GM18519 (cell line): ENCODE data around the gene ZBTB7A.

Experiments used
- ATAC-seq: cut with Tn5 transposase; IDR thresholded peaks from one replicate; pipeline ENCODE4 v1.9.1; 2021; ENCODE audit warnings: mild to moderate bottlenecking, moderate library complexity; ENCODE audit not compliant: unreplicated experiment, low FRiP score

The ZBTB7A gene

GRCh38 chr19:4066682-4067395 lies at the start of gene ZBTB7A:
TSS of gene ZBTB7A (minus strand) at chr19:4066899. CDS start at chr19:4055232, 11,667 bp downstream.
- ATAC-seq, result no peak

DNA sequence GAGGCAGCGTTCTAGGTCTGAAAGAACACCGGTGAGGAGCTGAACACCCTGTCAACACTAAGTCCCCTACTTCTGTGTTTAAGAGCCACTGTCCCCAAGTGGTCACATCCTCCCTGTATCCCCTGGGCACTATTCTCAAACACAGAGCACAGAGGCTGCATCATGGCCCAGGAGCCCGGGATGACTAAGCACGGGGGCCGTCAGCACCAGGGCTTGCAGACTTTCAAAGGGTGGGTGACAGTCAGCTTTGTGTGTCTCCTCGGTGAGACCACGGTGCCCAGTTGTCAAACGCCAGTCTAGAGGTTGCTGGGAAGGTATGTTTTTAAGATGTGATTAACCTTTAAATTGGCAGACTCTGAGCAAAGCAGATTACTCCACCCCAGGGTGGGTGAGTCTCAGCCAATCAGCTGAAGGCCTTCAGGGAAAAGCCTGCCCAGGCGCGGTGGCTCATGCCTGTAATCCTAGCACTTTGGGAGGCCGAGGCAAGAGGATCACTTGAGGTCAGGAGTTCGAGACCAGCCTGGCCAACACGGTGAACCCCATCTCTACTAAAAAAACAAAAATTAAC lies 49.2 kb upstream of the ZBTB7A start:
- no peak for ATAC-seq

DNA sequence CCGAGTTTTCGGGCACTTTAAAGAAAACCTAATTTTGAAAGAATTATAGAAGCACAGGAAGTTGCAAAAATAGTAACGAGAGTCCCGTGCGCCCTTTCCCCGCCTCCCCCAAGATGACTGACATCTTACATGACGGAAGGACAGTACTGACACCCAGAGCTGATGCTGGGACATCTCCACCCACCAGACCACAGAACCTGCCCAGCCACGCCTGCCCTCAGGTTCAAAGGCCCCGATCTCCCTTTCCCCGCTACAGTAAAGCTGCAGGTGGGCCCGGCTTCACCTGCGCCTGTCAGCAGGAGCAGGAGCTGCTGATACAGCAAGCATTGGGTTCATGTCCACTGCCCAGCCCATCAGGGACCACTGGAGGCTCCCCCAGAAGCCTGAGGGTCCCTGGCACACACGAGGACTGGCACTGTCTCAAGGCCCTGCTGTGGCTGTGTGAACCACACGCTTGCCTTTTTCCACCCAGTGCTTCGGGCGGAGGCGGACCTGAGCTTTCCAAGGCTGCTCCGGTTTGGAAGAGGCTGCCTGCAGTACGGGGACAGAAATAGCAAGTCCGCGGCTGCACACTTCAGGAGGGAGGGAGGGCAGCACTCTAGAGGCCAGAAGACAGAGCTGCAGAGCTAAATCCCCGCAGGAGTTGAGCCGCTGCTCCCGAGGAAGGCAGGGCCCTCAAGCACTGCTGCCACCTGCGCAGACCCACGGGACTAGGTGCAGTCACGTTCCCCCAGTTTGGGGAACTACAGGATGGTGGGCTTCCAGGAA lies 48.5 kb upstream of the ZBTB7A start:
- no peak for ATAC-seq

- ATAC-seq, result no peak
Measured at GRCh38 chr19:4114181-4114580, 47.5 kb upstream of the ZBTB7A start.

- ATAC-seq, result no peak
Measured at GRCh38 chr19:4113398-4114088, 46.8 kb upstream of the ZBTB7A start.

- ATAC-seq, result no peak
Measured at GRCh38 chr19:4112367-4112766, 45.7 kb upstream of the ZBTB7A start.

- no peak for ATAC-seq
Measured at GRCh38 chr19:4109626-4109945, 42.9 kb upstream of the ZBTB7A start.

GRCh38 chr19:4108767-4109625 lies 42.3 kb upstream of the ZBTB7A start:
- ATAC-seq, result peak; percentile 41

- ATAC-seq, result no peak
Measured at GRCh38 chr19:4103080-4103433, 36.4 kb upstream of the ZBTB7A start.

GRCh38 chr19:4102339-4103079 lies 35.8 kb upstream of the ZBTB7A start:
- ATAC-seq, result no peak

DNA sequence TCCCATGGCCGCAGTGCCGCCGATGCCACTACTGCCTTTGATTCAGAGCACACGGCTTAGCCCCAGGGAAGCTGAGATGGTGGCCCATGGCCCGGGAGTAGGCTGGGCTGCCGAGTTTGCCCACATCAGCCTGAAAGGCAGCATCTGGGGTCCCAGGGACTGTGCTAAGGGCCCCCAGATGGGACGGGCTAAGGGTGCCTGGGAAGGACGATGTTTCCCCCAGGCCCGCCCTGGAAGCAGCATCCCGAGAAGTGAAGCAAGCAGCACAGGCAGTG lies 34.7 kb upstream of the ZBTB7A start:
- ATAC-seq, result no peak

DNA sequence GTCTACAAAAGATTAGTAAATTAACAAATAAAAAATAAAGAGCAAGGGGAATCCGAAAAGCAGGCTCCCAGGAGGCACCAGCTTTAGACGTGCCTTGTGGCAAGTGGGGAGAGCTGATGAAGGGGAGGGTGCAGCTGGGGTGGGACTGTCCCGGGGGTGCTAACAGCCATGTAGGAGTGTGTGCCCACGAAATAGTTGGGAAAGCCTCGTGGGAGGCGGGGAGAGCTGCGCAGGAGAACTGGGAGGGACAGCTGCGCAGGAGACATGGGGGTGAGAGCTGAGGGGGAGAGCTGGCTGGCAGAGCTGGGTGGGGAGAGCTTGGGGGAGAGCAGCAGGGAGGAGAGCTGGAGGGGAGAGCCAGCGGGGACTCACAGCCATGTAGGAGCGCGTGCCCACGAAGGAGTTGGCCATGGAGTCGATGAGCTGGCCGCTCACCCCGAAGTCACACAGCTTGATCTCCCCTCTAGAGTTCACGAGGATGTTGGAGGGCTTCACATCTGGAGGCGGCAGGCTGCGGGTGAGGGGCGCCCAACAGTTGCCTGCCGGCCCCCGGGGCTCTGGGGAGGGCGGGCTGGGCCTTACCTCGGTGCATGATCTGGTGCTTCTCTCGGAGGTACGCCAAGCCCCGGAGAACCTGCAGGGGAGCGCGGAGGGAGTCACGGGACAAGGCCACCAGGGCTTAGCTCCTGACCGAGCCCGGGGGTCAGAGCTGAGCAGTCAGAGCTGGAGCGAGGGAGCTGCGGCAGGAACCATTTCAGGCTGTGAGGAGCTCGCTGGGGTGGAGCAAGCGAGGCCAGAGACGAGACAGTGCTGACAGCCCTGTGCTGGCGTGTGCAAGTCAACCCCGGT lies 34.2 kb upstream of the ZBTB7A start:
- ATAC-seq, result no peak

DNA sequence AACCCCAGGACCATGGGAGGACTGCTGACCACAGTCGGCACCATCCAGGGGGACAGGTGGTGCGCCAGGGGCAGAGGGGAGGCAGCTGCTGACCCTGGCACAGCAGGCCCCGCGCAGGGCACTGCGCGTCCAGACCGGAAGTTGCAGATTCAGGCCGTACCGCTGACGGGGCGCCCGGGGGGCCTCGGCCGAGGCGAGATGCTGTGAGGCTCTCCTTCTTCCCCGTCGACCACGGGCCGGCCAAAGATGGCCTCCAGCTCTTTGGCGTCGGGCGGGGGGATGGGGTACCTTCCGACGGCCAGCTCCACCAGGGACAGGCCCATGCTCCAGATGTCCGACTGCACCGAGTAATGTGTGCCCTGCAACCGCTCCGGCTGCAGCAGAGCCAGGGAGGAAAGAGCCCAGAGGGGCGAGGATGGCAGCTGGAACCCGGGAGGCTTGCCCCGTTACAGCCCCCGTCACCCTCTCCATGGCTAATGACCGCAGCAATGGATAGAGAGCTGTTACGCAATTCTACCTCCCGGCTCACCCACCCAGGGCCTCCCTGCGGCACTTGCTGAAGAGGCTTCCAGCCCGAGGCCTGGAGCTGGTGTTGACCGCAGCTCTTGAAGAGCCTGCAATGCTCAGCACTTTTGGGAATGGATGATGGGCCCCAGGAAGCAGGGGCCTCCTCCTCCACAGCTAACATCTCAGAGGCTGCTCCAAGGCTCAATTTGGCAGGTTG lies 32.5 kb upstream of the ZBTB7A start:
- ATAC-seq, result no peak

- no peak for ATAC-seq
Measured at GRCh38 chr19:4098493-4098892, 31.8 kb upstream of the ZBTB7A start.

DNA sequence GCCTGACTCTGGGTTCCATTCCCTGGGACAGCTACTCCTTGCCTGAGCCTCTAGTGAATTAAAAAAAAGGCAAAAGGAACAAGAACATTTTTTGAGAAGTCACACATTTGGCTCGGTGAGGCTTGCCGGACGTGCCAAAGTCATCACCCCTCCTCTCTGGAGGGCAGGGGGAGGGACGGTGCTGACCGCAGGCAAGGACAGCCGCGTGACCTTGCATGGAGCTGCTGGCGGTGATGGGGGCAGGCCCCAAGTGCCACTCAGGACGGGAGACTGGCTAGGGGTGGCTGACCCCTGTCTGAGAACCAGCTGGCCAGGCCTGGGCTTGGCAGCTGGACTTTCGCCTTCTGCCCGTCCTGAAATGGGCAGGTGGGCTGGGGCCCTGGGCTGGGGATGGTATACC lies 30.8 kb upstream of the ZBTB7A start:
- ATAC-seq, result no peak

DNA sequence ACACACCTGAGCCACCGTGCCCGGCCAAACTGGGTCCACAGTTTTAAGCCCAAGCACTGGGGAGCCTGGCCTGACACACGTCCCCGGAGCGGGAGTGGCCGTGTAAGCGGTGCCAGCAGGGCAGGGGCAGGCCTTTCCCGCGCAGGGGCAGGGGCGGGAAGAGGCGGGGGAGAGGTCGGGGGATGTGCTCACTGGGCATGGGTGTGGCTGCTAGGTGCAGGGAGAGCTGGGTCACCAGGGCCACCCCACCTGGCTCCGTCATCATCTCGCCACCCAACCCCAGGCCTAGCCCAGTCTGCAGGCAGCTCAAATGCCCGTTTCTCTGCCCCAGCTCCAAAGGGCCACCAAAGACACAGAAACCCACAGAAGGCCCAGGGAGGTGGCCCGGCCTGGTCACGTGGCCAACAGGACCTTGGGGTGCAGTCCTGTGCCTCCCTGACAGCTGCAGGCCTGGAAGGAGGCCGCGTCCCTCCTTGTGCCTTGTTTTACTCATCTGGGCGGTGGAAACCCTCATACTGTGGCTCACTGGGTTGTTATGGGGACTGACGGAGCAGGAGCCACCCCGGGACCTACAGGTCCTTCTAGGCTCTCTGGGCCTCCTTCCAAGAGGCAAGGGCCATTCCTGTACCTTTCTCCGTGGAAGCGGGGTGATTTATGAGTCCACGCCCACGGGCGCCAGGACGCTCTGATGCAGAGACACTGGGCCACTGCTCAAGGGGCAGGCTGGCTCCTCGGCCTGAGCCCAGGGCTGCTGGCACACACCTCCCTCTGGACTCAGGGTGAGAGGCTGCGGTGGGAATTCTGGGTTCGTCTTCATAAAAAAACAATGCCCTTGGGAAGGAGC lies 29.6 kb upstream of the ZBTB7A start:
- no peak for ATAC-seq

- no peak for ATAC-seq
Measured at GRCh38 chr19:4095488-4095844, 28.8 kb upstream of the ZBTB7A start.
